NT2/D1 (cell line): ENCODE data around the gene POLR2J3.
"Not testable (repeated sequence)": the region's sequence is repeated elsewhere in the genome, so short reads cannot be mapped to it uniquely, and the experiment has no call there.

Experiments used
- DNase-seq: peaks from one replicate; pipeline ENCODE4 v3.0.0-alpha.2; 2011; ENCODE audit warnings: low read depth, low spot score
- H3K27me3 ChIP-seq: 2 replicates; pipeline ENCODE4 v1.6.0; 2011; ENCODE audit warnings: mild to moderate bottlenecking; ENCODE audit not compliant: insufficient read length, insufficient read depth
- H3K36me3 ChIP-seq: 2 replicates; pipeline ENCODE4 v1.6.1; 2011; ENCODE audit warnings: mild to moderate bottlenecking, low read length, mixed read lengths; ENCODE audit not compliant: insufficient read depth, insufficient read length
- H3K4me1 ChIP-seq: 2 replicates; pipeline ENCODE4 v1.5.1; 2011; ENCODE audit not compliant: insufficient read depth, insufficient read length
- H3K4me3 ChIP-seq: 2 replicates; pipeline ENCODE4 v1.5.1; 2011; ENCODE audit warnings: low read depth; ENCODE audit not compliant: insufficient read length
- H3K9ac ChIP-seq: 2 replicates; pipeline ENCODE4 v1.6.0; 2011; ENCODE audit warnings: low read depth; ENCODE audit not compliant: insufficient read length
- H3K9me3 ChIP-seq: 2 replicates; pipeline ENCODE4 v1.5.1; 2011; ENCODE audit warnings: mild to moderate bottlenecking, low read length; ENCODE audit not compliant: insufficient read depth

The POLR2J3 gene

DNA sequence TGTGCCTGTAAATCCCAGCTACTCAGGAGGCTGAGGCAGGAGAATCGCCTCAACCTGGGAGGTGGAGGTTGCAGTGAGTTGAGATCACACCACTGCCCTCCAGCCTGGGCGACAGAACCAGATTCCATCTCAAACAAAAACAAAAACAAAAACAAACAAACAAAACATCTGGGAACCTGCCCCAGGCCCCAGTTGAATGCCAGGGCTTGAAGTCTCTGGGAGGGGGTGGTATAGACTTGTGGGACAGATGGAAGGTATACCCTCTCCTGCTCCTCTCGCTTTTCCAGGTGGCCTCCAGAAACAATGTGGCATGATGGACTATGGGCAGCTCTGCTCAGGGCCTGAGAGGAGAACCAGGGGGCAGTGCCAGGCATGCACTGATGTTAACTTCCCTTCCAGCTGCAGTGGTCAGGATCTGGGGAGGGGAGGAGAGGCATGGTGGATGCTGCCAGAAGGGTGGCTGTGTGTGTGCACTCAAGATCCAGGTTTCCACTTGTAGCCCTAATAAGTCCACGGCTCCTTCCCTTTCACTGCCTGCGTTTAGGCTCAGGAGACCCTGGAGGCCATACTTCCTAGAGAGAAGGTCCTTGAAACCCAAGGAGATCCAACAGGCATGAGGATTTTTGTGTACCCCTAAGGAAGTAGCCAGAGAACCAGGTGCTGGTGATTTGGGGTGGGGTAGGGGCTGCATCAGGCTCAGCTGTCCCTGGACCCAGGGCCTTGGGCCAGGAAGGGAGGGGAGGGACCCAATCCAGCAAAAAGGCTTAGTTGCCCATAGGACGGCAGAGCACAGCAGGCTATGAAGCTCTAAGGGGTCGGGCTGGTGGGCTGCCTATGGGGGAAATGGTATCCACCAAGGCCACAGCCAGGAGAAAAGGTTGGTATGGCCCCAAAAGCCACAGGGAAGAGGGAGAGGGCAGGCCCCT is 5.2 kb upstream of the POLR2J3 start:
- H3K27me3 ChIP-seq, DNase-seq: not testable (repeated sequence)

DNA sequence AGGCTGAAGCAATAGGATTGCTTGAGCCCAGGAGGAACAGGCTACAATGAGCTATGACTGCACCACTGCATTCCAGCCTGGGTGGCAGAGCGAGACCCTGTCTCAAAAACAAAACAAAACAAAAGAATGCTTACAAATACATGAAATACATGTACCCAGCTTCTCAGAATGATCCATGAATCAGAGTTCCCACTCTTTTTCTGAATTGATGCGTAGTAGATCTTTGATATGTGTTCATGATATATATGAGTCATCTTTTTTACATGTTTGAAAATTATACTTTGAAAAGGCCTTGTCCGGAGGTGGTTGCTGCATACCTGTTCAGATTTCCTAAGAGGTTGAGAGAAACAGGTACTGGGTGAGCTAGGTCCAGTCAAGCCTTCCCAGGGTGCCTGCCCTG is 4.0 kb upstream of the POLR2J3 start:
- not testable (repeated sequence) for H3K4me1 ChIP-seq, H3K4me3 ChIP-seq, H3K9ac ChIP-seq, H3K36me3 ChIP-seq, H3K9me3 ChIP-seq, H3K27me3 ChIP-seq, DNase-seq

More for the DNA sequence above, 5.2 kb upstream of the POLR2J3 start:
- H3K9ac ChIP-seq, H3K9me3 ChIP-seq, H3K4me1 ChIP-seq, H3K4me3 ChIP-seq, H3K36me3 ChIP-seq: not testable (repeated sequence)

DNA sequence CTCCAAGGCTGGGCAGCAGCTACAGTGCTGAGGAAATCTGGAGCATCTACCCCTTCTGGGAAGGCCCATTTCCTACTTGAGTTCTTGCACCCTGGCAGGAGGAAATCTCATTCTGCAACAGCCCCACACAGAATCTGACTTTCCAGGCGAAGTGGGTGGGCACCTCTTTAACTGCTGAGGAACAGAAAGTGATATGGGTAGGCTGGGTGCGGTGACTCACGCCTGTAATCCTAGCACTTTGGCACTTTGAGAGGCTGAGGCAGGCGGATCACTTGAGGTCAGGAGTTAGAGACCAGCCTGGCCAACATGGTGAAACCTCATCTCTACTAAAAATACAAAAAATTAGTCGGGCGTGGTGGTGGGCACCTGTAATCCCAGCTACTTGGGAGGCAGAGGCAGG is 2.2 kb upstream of the POLR2J3 start:
- not testable (repeated sequence) for DNase-seq, H3K36me3 ChIP-seq, H3K27me3 ChIP-seq, H3K9me3 ChIP-seq, H3K4me1 ChIP-seq, H3K4me3 ChIP-seq, H3K9ac ChIP-seq

DNA sequence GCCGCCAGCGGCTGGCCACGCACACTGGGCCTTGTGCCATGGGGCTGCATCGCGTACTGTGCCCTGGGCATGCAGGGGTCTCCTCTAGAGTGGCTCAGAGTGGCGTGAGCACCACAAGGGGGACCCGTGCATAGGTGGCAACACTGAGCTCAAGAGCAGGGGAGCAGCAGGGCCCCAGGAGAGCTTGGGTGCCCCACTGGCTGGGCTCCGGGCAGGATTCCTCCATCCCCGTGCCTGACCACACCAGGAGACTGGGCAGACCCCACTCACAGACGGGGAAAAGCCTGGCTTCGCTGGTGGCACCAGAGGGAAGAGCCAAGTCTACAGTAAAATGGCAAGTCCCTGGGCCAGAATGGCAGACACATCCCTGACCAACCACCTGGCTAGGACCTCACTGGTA is 3.8 kb downstream of the POLR2J3 start:
- H3K4me3 ChIP-seq, H3K9me3 ChIP-seq, H3K9ac ChIP-seq, DNase-seq, H3K36me3 ChIP-seq, H3K27me3 ChIP-seq, H3K4me1 ChIP-seq: not testable (repeated sequence)

DNA sequence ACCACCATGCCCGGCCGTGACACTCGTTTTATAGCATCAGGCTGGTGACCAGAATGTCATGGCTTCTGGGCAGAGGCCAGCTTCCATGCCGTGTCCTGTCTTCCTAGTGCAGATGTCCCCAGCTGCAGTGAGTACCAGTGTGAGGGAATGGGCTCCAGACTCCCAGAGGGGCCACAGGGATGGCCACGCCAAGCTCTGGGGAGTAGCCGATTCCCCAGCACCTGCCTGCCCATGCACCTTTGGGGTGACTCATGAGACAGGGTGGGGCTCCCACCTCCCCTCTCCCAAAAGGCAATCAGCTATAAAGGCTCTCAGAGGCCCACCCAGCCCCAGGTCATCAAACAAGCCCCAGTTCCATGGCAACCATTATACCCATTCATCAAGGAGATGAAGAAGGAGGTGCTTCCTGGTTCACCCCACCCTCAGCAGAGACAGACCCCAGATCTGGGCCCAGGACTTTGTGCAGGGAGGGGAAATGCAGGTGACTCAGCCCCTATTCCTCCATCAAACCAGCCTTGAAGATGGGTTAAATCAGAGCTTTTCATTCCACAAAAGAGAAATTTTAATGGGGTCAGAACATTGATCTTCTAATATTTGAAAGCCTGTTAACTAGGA is 21.5 kb downstream of the POLR2J3 start, which contains the start of gene SPDYE2:
SPDYE2 (plus strand) TSS at position 419 of the 615 bp plus-strand sequence. CDS start 2,030 bp downstream, outside the sequence.
- H3K27me3 ChIP-seq, H3K9ac ChIP-seq, DNase-seq, H3K4me3 ChIP-seq, H3K9me3 ChIP-seq, H3K36me3 ChIP-seq, H3K4me1 ChIP-seq: not testable (repeated sequence)

DNA sequence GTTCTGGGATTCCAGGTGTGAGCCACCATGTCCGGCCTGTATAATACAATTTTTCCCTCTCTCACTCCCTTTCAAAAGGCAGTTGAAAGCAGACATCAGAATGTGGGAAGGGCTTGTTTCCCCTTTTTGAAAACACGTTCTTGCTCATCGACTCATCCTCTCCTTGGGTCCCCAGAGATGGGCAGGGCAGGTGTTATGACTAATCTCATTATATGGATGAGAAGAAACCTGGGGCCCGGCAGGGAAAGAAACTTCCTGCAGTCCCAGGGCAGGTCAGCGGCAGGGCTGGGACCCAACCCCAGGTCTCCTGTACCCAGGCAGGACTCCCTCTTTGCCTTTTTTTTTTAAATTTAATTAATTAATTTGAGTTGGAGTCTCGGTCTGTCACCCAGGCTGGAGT is 26.0 kb downstream of the POLR2J3 start:
- not testable (repeated sequence) for H3K9me3 ChIP-seq, H3K4me3 ChIP-seq, H3K36me3 ChIP-seq, DNase-seq, H3K9ac ChIP-seq, H3K27me3 ChIP-seq, H3K4me1 ChIP-seq

DNA sequence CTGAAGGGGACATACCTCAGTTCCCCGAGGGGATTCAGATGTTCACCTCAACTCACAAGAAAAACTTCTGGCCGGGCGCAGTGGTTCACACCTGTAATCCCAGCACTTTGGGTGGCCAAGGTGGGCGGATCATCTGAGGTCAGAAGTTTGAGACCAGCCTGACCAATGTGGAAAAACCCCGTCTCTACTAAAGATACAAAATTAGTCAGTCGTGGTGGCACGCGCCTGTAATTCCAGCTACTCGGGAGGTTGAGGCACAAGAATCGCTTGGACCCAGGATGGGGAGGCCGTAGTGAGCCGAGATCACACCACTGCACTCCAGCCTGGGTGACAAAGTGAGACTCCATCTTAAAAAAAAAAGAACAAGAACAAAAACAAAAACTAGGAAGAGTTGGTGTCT is 27.1 kb downstream of the POLR2J3 start:
- H3K4me3 ChIP-seq, H3K27me3 ChIP-seq, H3K9ac ChIP-seq, H3K36me3 ChIP-seq, DNase-seq, H3K4me1 ChIP-seq, H3K9me3 ChIP-seq: not testable (repeated sequence)

DNA sequence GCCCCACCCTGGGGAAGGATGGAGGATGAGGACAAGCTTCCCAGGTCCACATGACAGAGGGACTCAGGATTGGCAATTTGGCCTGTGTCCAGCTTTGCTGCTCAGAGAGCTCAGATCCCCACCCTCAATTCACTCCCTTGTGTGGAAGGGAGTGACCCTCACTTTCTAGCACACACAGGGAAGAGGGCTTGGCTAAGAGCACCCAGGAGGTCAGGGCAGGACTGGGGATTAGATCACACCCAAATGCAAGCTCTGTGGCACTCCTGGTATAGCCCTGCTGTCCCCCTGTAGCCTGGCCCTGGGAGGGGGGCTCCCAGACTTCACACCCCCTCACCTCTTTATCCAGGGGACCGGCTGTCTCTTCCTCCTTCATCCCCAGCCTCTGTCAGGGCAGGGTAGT is 28.0 kb downstream of the POLR2J3 start:
- not testable (repeated sequence) for H3K36me3 ChIP-seq, DNase-seq, H3K9me3 ChIP-seq, H3K4me1 ChIP-seq, H3K27me3 ChIP-seq, H3K4me3 ChIP-seq, H3K9ac ChIP-seq

DNA sequence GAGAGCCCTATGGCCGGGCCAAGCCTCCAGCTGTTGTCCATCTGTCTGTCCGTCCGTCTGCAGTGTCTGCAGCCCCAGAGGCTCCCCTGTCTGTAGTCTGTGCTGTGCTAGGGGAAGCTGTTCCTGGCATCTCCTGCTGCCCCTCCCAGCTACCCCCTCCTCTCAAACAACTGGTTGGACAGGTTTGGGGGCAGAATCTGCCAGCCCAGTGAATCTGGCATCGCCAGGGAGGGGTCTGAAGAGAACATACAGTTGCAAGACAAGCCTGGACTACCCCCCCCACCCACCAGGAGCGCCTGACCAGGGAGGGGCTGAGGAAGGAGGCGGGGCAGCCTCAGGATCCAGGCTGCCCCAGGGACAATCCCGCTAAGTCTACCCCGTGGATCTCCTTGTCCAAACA is 28.8 kb downstream of the POLR2J3 start, which contains the start of gene UPK3BL2:
UPK3BL2 (minus strand) TSS at position 101 of the 400 bp plus-strand sequence; CDS start at position 41, 60 bp downstream.
- H3K4me3 ChIP-seq, H3K9ac ChIP-seq, DNase-seq, H3K36me3 ChIP-seq, H3K4me1 ChIP-seq, H3K27me3 ChIP-seq, H3K9me3 ChIP-seq: not testable (repeated sequence)

DNA sequence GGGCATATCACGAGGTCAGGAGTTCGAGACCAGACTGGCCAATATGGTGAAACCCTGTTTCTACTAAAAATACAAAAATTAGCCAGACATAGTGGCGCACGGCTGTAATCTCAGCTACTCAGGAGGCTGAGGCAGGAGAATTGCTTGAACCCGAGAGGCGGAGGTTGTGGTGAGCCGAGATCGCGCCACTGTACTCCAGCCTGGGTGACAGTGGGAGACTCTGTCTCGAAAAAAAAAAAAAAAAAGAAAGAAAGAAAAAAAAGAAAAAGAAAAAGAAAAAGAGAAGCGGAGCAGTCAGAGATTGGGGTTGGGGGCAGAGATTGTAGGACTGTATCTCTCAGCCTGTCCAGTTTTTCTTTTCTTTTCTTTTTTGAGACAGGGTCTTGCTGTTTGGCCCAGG is 29.6 kb downstream of the POLR2J3 start:
- not testable (repeated sequence) for DNase-seq, H3K9me3 ChIP-seq, H3K4me1 ChIP-seq, H3K36me3 ChIP-seq, H3K27me3 ChIP-seq, H3K4me3 ChIP-seq, H3K9ac ChIP-seq

DNA sequence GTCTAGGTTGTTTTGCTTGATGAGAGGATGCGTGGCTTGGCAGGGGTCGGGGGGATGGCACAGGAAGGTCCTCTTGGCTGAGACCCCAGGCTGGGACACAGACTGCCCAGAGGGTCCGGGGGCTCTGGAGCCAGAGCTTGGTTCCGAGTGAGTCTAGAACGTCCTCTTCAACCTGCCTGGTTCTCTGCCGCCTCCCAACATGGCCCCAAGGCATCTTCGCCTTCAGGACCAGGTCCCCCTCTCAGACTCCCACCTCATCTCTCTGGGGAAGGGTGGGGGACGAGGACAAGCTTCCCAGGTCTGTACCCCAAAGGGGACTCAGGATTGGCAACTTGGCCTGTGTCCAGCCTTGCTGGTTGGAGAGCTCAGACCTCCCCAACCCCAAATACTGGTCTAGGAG is 30.3 kb downstream of the POLR2J3 start:
- H3K4me1 ChIP-seq, H3K4me3 ChIP-seq, H3K9me3 ChIP-seq, H3K9ac ChIP-seq, H3K27me3 ChIP-seq, H3K36me3 ChIP-seq, DNase-seq: not testable (repeated sequence)

DNA sequence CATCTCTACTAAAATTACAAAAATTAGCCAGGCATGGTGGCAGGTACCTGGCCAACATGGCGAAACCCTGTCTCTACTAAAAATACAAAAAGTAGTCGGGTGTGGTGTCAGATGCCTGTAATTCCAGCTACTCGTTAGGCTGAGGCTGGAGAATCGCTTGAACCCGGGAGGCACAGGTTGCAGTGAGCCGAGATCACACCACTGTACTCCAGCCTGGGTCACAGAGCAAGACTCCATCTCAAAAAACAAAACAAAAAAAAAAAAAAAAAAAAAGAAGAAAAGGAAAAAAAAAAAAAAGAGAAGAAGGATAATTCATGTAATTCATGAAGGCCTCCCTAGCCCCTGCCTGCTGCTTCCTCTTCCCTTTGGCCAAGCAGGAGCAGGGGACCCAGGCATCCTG is 31.8 kb downstream of the POLR2J3 start:
- H3K4me1 ChIP-seq, H3K9ac ChIP-seq, H3K4me3 ChIP-seq, H3K36me3 ChIP-seq, DNase-seq, H3K9me3 ChIP-seq, H3K27me3 ChIP-seq: not testable (repeated sequence)
